HG03066 (cell line): ENCODE measurements around the gene GMEB2.
"Not testable (repeated sequence)": the region's sequence is repeated elsewhere in the genome, so short reads cannot be mapped to it uniquely, and the experiment has no call there.

Source experiments
- ATAC-seq: cut with Tn5 transposase; IDR thresholded peaks from one replicate; pipeline ENCODE4 v1.9.1; 2021; ENCODE audit warnings: low read depth; ENCODE audit not compliant: unreplicated experiment

GMEB2 gene, protein sequence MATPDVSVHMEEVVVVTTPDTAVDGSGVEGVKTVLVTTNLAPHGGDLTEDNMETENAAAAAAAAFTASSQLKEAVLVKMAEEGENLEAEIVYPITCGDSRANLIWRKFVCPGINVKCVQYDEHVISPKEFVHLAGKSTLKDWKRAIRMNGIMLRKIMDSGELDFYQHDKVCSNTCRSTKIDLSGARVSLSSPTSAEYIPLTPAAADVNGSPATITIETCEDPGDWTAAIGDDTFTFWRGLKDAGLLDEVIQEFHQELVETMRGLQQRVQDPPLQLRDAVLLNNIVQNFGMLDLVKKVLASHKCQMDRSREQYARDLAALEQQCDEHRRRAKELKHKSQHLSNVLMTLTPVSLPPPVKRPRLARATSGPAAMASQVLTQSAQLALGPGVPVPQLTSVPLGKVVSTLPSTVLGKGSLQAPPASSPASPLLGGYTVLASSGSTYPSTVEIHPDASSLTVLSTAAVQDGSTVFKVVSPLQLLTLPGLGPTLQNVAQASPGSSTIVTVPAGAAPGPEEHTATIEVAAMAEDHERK

DNA sequence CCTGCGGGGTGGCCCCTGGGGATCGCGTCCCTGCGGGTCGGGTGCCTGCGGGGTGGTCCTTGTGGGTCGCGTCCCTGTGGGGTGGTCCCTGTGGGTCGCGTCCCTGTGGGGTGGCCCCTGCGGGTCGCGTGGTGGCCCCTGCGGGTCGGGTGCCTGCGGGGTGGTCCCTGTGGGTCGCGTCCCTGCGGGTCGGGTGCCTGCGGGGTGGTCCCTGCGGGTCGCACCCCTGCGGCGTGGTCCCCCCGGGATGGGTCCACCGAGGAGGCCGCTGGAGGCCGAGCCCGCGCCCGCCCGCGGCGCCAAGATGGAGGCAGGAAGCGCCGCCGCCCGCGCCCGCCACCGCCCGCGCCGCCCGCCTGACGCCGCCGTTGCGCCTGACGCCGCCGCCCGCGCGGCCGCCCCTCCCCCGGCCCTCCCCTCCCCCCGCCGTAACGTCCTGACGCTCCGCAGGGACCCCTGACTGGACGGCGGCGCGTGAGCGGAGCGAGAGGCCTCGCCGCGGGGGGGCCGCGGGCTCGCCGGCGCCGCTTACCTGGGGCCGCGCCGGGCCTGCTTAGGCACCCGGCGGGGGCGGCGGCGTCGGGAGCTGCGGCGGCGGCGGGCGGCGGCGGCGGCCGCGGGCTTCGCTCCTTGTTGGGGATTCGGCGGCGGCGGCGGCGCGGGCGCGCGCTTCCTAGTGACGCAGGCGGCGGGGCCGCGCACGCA is at the start of gene GMEB2:
Gene GMEB2 (minus strand): TSS at position 678 of the 705 bp plus-strand sequence. CDS start 7,704 bp downstream, outside the sequence.
- ATAC-seq = peak; percentile 38

DNA sequence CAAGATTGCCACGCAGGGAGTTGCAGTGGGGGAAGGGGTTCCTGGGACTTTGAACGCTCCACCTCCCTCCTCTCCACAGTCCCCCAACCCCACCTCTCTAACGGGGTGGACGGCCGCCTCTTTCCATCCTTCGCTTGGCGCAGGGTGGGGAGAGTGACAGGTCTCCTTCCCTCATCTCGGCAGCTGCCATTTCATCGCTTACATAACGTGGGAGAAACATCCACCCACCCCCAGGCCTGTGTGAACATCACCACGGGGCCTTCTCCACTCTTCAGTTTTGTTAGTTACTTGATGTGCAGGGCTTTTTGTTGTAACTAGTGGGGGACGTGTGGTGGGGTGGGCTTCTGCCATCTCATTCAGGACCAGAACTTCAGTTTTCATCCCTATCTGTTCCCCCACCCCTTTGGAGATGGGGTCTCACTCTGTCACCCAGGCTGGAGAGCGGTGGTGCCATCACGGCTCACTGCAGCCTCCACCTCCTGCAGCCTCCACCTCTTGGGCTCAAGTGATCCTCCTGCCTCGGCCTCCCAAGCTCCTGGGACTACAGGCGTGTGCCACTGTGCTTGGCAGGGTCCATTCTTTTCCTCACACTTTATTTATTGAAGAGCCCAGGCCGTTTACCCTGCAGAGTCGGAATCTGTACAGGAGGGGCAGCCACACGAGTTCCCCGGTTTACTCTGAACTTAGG is 48.9 kb upstream of the GMEB2 start:
- no peak for ATAC-seq

DNA sequence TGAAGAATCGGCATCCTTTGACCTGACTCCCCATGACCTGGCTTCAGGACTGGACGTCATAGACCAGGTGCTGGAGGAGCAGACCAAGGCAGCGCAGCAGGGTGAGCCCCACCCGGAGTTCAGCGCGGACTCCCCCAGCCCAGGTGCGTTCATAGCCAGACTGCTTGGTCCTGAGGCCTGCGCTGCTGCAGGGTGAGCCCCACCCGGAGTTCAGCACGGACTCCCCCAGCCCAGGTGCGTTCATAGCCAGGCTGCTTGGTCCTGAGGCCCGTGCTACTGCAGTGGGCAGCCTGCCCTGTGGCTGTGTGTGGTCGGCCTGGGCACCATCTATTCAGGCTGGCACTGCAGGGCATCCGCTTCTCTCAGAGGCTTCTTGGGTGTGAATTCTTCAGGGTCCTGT is 47.0 kb upstream of the GMEB2 start:
- ATAC-seq = no peak

GRCh38 chr20:63672666-63673065 is 45.8 kb upstream of the GMEB2 start:
- no peak for ATAC-seq

DNA sequence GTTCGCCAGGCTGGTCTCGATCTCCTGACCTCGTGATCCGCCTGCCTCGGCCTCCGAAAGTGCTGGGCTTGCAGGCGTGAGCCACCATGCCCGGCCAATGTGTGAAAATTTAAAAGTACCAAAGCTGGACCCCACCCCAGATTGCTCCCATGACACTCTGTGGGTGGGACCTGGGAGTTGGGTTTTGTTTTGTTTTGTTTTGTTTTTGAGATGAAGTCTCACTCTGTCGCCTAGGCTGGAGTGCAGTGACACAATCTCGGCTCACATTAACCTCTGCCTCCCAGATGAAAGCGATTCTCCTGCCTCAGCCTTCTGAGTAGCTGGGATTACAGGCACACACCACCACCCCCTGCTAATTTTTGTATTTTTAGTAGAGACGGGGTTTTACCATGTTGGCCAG is 44.8 kb upstream of the GMEB2 start:
- not testable (repeated sequence) for ATAC-seq

- ATAC-seq = no peak
Observed at GRCh38 chr20:63668351-63668750, 41.5 kb upstream of the GMEB2 start.

DNA sequence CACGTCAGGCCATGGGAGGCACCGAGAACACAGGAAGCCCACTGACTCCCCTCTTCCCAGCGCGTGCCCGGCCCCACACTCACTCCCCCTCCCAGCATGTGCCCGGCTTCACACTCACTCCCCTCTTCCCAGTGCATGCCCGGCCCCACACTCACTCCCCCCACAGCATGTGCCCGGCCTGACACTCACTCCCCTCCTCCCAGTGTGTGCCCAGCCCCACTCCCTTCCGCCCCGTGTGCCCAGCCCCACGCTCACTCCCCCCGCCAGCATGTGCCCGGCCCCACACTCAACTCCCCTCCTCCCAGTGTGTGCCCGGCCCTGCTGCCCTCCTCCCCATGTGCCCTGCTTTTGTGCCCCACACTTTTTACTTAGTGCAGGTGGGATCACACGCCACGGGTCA is 41.0 kb upstream of the GMEB2 start:
- ATAC-seq = no peak

DNA sequence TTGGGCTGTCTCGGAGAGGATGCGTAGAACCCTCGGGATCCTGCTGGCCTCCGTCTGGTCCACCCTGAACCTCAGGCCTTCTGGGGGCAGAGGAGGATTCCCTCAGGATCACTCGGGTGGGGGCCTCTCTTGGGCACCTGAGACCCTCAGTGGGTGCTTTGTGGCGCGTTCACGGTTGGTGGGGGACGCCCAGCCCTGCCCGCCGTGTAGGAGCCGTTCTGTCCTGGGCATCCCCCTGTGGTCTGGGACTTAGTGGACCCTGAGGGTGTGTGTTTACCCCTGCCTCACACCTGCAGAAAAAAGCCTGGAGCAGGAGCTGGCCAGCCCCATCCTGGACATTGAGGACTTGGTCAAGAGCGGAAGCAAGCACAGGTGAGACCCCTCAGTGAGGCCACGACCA is 38.8 kb upstream of the GMEB2 start:
- no peak for ATAC-seq

GRCh38 chr20:63664861-63665594 is 38.1 kb upstream of the GMEB2 start:
- no peak for ATAC-seq

DNA sequence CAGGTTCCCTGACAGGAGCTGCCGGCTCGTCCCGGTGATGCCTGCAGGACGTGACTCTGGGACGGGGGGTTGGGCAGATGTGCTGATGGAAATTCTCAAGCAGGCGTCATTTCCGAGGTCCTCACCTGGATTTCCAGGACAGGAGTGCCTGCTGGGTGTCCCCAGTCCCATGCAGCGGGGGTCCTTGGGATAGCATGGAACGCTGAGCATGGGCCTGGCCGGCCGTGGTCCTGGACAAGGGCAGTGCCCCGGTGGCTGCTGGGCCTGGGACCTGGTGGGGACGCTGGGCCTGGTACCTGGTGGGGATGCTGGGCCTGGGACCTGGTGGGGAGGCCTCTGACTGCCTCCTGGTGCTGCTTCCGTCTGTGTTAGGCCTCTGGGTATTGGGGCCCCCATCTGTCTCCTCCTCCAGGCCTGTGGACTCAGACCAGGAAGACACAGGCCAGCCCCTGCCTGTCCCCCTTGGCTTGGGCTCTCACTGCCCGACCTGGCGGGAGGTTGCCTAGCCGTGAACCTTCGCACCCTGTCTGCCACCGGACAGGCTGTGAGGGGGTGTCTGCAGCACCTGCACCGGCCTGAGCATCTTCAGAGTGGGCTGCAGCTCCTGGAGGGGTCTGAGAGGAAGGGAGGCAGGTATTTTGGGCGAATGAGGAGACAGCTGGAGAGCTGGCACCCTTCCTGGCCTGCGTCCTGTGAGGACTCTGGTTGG is 37.4 kb upstream of the GMEB2 start:
- ATAC-seq = no peak

DNA sequence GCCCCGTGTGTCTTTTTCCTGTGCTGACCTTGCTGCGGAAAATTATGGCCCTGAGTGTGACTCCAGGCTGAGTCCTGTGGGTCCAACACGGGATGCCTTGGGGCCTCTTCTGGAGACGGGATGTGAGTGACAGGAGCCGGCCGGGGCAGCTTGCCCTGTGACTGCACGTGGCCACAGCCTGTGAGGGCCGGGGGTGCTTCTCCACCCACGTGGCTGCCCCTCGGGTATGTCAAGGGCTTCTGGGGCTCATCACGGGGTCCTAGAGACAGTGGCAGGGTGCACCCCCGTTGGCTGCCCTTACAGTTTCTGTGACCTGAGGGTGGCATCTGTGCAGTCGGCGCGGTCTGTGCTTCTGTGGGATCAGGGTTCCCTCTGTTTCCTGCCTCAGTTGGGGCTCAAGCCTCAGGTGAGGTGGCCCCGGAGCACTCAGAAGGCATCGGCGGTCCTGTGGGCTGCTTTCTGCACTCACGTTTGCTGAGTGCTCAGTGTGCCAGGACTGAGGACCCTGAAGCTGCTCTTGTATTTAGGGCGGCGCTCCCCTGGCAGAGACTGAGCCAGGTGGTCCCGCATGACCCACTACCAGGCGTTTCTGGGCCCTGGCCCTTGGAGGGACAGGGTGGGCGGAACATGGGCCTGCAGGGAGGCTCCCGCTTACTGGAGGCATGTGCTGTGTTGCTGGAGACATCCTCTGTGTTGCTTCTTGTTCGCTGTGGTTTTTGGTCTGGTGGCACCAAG is 36.6 kb upstream of the GMEB2 start:
- no peak for ATAC-seq

DNA sequence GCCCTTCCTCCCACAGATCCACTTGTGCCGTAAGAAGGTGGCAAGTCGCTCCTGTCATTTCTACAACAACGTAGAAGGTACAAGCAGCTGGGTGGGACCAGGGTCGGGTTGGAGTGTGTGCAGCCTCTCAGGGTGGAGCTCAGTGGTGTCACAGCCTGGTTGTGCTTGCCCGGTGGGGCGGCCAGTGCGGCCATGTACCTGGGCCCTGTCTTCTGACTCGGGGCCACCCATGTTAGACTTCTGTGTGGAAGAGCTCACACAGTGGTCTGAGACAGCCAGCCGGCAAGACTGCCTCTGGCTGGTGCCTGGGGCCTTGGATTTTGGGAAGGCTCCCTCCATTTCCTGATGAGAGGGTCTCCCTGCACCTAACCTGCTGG is 35.9 kb upstream of the GMEB2 start:
- ATAC-seq = no peak

GRCh38 chr20:63661959-63662812 is 35.3 kb upstream of the GMEB2 start:
- ATAC-seq = no peak

DNA sequence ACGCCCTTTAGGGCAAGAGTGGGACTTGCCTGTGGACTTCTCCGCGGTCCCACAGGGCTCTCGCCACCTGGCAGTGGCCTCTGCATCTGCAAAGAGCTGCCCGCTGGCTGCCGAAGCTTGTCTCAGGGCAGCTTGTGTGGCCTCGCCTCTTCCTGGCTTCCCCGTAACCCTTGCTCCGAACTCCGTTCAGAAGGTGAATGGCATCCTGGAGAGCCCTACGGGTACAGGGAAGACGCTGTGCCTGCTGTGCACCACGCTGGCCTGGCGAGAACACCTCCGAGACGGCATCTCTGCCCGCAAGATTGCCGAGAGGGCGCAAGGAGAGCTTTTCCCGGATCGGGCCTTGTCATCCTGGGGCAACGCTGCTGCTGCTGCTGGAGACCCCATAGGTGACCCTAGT is 34.2 kb upstream of the GMEB2 start:
- ATAC-seq = no peak

- no peak for ATAC-seq
Observed at GRCh38 chr20:63660622-63661021, 33.7 kb upstream of the GMEB2 start.

DNA sequence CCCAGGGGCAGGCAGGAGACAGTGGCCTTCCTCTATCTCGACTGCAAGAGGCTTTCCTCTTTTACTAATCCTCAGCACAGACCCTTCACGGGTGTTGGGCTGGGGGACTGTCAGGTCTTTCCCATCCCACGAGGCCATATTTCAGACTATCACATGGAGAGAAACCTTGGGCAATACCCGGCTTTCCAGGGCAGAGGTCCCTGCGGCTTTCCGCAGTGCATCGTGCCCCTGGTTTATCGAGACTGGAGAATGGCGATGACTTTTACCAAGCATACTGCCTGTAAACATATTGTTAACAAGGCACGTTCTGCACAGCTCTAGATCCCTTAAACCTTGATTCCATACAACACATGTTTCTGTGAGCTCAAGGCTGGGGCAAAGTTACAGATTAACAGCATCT is 33.3 kb upstream of the GMEB2 start:
- not testable (repeated sequence) for ATAC-seq

GRCh38 chr20:63659370-63659769 is 32.5 kb upstream of the GMEB2 start:
- no peak for ATAC-seq

DNA sequence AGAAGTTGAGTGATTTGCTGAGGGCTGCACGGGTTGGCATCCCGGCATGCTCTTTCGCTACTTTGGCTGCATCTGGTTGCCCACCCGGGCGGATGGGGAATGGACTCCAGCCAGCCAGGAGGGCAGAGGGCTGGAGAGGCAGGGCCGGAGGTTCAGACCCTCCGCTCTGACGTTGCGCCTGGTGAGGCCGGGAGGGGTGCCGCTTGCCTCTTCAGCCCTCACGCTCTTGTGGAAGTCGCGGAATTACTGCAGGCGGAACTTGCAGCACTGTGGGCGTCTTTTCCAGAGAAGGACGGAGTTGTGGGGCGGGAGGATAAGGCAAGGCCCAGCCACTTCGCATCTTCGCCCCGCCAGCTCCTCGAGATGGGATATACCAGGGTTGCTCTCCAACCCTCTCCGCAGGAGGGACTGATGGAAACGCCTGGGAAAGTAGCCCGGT is 31.9 kb upstream of the GMEB2 start:
- no peak for ATAC-seq
